CD4-positive, alpha-beta T cell treated with Interferon alpha-2 for 1 hour (primary cell): Measurements from ENCODE around the gene TNN.

Experiments
- DNase-seq, 2 donors: peaks; one replicate each; pipeline ENCODE4 v3.0.0-alpha.2; 2020 to 2022

Gene TNN

GRCh38 chr1:175147569-175147968 is 79.9 kb downstream of the TNN start:
- no peak for DNase-seq

DNA sequence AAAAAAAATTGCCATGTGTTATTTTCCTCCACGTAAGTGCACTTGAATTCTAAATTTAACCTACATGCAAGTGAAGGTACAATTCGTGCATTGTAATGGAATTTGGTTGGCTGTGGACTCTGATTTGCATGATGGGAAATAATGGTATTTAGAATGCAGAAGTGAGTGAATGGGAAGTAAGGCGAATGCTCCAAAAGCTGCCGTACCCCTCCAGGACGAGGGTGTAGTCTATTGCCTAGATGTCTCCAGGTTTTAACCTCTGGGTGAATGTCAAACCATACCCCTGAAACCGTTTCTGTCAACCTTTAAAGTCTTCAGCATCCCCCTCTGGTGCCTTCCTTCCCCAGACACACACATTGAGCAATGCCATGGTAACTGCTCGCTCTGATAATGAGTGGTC is 80.4 kb downstream of the TNN start:
- no peak for DNase-seq

DNA sequence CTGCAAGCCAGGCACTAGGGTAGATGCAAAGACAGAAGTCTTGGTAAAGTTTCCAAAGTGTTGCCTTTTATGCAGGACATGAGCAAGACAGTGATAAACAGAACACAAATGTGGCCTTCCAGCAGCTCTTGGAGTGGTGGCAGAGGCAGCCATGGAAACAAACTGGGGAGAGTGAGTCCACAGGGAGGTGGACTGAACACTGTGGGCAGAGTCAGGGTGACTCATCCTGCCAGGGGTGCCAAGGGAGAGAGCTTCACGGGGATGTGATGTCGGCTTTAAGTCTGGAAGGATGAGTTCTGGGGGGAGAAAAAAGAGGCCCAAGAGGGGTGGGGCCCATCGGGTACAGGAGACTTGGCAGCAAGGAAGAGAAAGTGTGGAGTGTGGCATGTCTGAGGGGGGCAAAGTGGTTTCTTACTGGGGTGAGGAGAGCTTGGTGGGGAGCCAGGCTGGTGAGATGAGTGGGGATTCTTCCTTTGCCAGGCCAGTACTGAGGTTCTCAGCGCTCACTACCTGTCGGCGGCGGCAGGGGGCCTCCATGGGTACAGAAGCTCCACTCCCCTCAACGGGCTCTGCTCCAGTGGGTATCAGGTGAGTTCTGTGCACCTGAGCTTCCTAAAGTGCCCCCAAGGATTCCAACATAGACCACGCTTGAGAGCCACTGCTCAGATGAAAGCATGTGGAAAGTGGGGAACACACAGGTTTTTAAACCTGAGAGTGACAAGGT is 83.1 kb downstream of the TNN start:
- DNase-seq: no peak

DNA sequence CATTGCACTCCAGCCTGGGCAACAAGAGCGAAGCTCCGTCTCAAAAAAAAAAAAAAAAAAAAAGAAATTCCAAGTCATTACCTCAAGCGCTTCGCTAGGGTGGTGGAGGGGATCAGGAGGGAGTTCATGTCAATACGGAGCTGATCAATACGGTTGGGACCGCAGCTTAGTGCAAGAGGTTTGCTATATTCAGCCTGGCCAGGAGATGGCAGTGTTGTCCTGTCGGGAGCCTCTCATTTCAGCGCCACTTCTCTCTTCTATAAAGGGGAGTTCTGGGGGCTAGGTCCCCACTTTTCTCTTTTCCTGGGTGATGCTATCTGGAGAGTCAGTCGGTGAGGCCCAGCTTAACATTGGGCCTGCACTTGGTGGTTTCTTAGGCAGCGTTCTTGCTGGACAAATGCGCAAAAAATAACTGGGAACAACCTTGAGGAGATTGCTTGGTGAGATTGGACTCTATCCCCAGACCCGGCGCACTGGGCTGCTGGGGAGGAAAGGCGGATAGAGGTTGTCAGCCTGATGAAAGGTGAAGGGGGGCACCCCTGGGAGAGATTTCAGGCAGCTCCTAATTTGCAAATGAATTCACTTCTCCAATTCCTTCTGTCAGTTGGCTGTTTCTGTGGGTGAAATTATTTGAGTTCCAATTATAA is 84.5 kb downstream of the TNN start:
- peak; percentile 60 to 73 for DNase-seq

DNA sequence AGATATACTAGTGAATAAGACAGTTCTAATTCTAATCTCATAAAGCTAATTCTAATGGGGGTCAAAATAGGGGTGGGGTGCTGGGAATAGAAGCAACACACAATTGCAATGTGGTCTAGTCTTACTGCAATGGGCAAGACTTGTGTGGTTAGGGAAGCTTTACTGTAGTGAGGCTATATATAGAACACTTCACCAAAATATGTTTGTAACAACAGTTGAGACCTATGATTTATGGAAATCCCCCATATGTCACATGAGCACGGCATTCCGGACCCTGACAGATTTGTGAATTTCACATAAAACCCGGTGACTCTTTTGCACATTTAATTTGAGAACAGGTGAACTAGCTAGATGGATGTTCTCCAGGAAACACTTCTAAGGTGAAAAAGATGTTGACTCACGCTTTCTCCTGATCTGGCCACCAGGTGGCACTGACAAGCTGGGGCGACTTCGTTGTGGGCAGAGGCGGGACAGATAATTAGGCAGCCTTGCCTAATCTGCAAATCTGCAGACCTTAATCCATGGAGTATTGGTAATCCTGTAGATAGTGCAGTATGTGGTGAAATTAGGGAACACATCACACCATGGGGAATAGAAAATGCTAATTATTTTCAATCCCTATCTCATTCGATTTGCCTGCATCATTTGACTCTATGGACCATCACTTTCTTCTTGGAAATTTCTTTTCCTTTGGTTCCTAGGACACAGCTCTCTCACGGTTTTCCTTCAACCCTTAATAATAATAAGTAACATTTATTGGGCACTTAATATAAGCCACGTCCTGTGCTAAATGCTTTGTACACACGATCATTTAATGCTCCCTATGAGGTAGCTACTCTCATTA is 87.2 kb downstream of the TNN start:
- peak; percentile 71 to 78 for DNase-seq

GRCh38 chr1:175155473-175155856 is 87.8 kb downstream of the TNN start:
- no peak for DNase-seq

DNA sequence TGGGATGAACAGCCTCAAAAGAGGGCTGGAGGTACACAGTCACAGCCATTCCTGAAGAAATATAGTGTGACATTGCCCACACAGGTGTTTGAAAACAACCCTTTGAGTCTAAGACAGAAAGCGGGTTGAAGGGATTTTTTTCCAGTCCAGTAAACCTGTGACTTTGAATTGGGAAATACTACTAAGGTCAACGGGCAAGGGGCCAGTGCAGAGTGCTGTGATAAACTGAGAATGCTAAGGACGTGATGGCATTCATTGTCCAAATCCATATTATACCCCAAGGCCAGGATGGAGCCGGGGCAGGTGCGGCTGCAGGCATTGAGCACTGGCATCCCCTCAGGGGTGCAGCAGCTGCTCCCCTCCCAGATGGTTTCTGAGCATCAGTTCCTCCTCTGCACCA is 88.3 kb downstream of the TNN start:
- no peak for DNase-seq

DNA sequence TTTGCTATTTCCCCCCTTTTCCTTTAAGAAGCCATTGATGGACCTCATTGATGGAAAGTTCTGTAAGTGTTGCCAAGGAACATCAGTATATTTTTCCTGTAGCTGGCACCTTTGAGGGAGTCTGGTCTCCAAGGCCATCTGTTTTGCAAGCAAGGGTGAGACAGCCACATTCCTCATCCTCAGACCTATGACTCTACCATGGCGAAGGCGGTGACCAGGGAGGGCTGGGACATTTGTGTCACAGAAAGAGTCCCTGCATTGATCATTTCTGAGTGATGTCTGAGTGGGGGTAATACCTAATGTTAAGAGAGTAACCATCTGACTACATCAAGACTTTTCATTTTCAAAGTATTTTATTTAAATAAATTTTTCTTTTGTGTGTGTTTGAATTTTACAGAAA is 89.6 kb downstream of the TNN start:
- DNase-seq: no peak

GRCh38 chr1:175158170-175158591 is 90.5 kb downstream of the TNN start:
- no peak for DNase-seq

DNA sequence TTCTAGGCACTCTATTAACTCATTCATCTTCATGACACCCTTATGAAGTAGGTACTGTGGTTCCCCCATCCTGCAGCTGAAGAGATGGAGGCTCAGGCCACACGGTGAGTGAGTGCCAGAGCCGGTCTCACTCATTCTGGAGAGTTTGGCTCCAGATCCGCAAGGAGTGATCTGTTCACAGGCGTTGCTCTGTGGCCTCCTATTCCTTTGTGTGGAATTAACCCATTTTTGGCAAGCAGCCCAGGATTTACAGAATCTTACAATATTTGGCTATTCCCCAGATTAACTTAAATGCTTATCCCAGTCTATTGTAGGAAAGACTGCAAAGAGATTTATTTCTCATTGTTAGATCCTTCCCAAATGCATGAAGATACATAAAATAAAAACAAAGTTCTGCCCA is 95.3 kb downstream of the TNN start:
- no peak for DNase-seq

GRCh38 chr1:175163702-175164101 is 96.1 kb downstream of the TNN start:
- DNase-seq: no peak

DNA sequence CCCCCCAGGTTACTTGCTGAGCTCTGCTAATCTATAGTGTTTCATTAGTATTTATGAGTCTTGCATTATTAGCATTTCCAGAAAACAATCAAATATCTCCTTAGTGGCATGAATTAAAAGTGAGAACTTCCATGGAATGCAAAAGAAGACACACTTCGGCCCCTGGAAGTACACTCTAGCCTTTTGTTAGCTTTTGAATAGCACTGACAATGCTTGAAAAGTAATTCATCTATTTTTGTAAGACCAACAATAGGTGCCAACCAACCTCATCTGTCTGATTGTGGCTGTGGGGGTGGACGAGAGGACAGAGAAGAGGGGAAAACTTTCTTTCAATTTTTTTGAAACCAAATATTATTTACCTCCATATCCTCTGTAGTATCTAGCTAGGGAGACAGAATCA is 97.1 kb downstream of the TNN start:
- DNase-seq: no peak

GRCh38 chr1:175166746-175167145 is 99.1 kb downstream of the TNN start:
- DNase-seq: no peak

GRCh38 chr1:175167861-175168260 is 100.2 kb downstream of the TNN start:
- DNase-seq: no peak

DNA sequence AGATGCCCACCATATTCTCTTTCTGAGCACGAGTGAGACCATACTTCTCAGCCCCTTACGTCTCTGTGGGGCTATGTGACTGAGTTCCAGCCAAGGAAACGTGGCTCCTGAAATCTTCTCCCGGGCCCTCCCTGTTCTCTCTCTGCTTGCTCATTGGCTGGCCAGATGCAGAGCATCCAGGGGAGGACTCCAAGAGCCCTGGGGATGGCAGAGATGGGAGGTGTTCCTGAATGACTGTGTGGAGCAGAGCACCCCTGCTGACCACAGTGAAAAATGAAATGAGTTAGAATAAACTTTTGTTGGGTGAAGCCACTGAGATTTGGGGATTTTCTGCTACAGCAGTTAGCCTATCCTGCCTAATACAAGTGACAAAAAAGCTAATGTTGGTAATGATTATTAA is 101.1 kb downstream of the TNN start:
- no peak for DNase-seq

GRCh38 chr1:175169286-175170018 is 101.8 kb downstream of the TNN start:
- DNase-seq: no peak

DNA sequence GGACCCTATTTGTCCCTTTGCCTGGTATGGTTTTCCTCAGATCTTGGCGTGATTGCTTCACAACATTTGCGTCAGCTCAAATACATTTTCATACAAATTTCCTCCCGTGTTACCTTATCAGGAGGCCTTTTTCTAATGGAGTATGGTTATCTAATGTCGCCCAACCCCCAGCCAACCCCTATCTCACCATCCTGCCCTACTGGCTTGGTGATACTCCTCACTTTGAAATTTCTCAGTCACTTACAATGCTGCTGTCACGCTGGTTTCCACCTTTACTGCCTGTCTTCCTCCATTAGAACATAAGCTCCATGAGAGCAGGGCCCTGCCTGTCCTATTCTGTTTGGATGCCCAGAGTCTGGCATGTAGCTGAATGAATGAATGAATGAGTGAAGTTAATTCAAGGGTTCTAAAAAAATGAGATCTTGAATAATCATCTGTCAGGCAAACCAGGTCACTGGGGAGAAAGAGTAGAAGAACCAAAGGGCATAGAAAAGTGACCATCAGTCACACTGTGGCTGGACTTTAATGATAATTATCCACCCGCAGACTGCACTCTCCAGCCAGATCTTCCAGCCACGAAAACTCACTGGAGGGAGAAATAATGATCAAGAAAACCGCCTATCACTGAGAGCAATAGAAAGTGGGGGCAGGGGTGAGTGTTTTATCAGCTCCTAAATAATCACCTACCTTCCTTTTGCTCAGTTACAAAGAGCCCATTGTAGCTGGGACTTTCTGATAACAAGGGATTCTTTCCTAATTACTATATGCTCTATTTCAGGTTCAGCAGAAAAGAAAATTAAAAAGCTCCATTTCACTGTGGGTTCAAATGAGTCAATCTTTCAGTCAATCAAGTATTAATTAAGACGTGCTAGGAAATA is 103.6 kb downstream of the TNN start:
- no peak for DNase-seq

DNA sequence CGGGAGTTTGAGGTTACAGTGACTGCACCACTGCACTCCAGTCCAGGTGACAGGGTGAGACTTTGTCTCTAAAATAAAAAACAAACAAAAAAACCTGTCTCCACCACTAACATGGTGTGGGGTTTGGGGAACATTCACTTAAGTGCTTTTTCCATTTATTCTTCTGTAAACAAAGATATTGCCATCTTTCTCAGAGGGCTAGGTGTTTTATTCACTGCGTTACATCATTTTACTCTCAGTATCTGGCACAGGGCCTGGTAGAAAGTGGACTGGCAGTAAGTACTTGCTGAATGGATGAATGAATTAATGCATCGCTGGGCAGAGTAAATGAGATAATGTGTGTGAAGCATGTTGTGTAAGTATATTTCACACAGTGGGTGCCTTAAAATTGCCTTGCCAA is 104.9 kb downstream of the TNN start:
- no peak for DNase-seq

GRCh38 chr1:175173531-175173930 is 105.9 kb downstream of the TNN start:
- DNase-seq: no peak

- DNase-seq: peak in 1 of 2 donors; percentile 44
Observed at GRCh38 chr1:175174309-175175102, 106.9 kb downstream of the TNN start.

- DNase-seq: no peak
Observed at GRCh38 chr1:175176246-175176645, 108.6 kb downstream of the TNN start.
